PC-3 (cell line): ENCODE data around the gene TOMM34. TPM values are rescaled to one million over a fixed set of nuclear protein-coding genes. Genes with fewer than 3 reads are reported as not detected.

Experiments
- ATAC-seq: fragments of 200-7000 bp; cut with Tn5 transposase; 2 replicates; pipeline ENCODE4 v1.9.1; 2020; ENCODE audit warnings: mild to moderate bottlenecking, moderate library complexity
- BruUV-seq: library from RNA; stranded (reverse); fragments of 400-500 nt; replicated peaks from 2 replicates; lab custom pipeline; 2021; lab: Mats Ljungman, UMichigan
- CTCF ChIA-PET: fragments of 300-600 bp; sonication (Branson Sonifier 250); formaldehyde crosslinking; loops from one replicate; lab custom pipeline; 2022; ENCODE audit warnings: antibody characterized with exemption; lab: Charles Lee
- POLR2A ChIA-PET: fragments of 300-600 bp; sonication (Branson Sonifier 250); formaldehyde crosslinking; loops from one replicate; lab custom pipeline; 2022; ENCODE audit warnings: antibody characterized with exemption; ENCODE audit not compliant: unreplicated experiment; lab: Charles Lee
- DNase-seq: peaks from one replicate; pipeline ENCODE4 v3.0.0-alpha.2; 2015
- H2AFZ ChIP-seq: fragments of 300-600 bp; sonication (generic); 2 replicates; pipeline ENCODE4 v1.6.0; 2016; ENCODE audit warnings: antibody characterized with exemption, low read length
- H3F3A ChIP-seq: fragments of 300-600 bp; sonication (generic); one replicate; pipeline ENCODE4 v1.6.0; 2017; ENCODE audit warnings: antibody characterized with exemption, low read length, control low read depth, mild to moderate bottlenecking; ENCODE audit not compliant: unreplicated experiment
- H3K27ac ChIP-seq: fragments of 300-600 bp; sonication (generic); 2 replicates; pipeline ENCODE4 v1.5.1; 2016; ENCODE audit warnings: mild to moderate bottlenecking, low read length
- H3K27me3 ChIP-seq: fragments of 300-600 bp; sonication (generic); 2 replicates; pipeline ENCODE4 v1.6.1; 2016; ENCODE audit warnings: low read length, mixed read lengths
- H3K36me3 ChIP-seq: fragments of 300-600 bp; sonication (generic); 2 replicates; pipeline ENCODE4 v1.6.1; 2016; ENCODE audit warnings: low read depth, mixed run types, low read length, mixed read lengths
- H3K4me1 ChIP-seq: fragments of 300-600 bp; sonication (generic); 2 replicates; pipeline ENCODE4 v1.5.1; 2016; ENCODE audit warnings: low read length; ENCODE audit not compliant: insufficient read depth
- H3K4me2 ChIP-seq: fragments of 300-600 bp; sonication (generic); 2 replicates; pipeline ENCODE4 v1.6.0; 2016; ENCODE audit warnings: low read length
- H3K4me3 ChIP-seq: fragments of 300-600 bp; sonication (generic); 2 replicates; pipeline ENCODE4 v1.5.1; 2016; ENCODE audit warnings: mild to moderate bottlenecking, low read length, mixed read lengths
- H3K79me2 ChIP-seq: fragments of 300-600 bp; sonication (generic); 2 replicates; pipeline ENCODE4 v1.6.1; 2017; ENCODE audit warnings: low read length, mixed read lengths
- H3K9ac ChIP-seq: fragments of 300-600 bp; sonication (generic); 2 replicates; pipeline ENCODE4 v1.6.0; 2016; ENCODE audit warnings: mild to moderate bottlenecking, low read length
- H3K9me2 ChIP-seq: fragments of 300-600 bp; sonication (generic); replicated peaks from 2 replicates; pipeline ENCODE4 v1.6.1; 2016; ENCODE audit warnings: mixed run types, low read length, mixed read lengths
- H3K9me3 ChIP-seq: fragments of 300-600 bp; sonication (generic); 2 replicates; pipeline ENCODE4 v1.6.1; 2016; ENCODE audit warnings: low read length, mixed read lengths
- H4K20me1 ChIP-seq: fragments of 300-600 bp; sonication (generic); 2 replicates; pipeline ENCODE4 v1.6.1; 2016; ENCODE audit warnings: low read length, mixed read lengths
- EZH2 ChIP-seq: fragments of 300-600 bp; sonication (generic); IDR thresholded peaks from one replicate; pipeline ENCODE4 v1.6.1; 2017; ENCODE audit warnings: antibody characterized with exemption, mild to moderate bottlenecking, low read length; ENCODE audit not compliant: unreplicated experiment
- EZH2phosphoT487 ChIP-seq: fragments of 300-600 bp; sonication (generic); IDR thresholded peaks from 2 replicates; pipeline ENCODE4 v1.6.1; 2018; ENCODE audit warnings: mild to moderate bottlenecking, antibody characterized with exemption, low read length, borderline replicate concordance
- intact Hi-C: fragments of 100-400 bp; cut with micrococcal nuclease; formaldehyde crosslinking; loops from 2 replicates; pipeline ENCODE4 v1.9.0; 2023
- total RNA-seq: library from RNA; depleted of rRNA; stranded (reverse); fragments of >200 nt; gene quantifications from 2 replicates; pipeline ENCODE4 v1.2.3, GENCODE V29; 2014
- TF ChIP-seq, protein P1 (sequence below): fragments of 300-600 bp; sonication (generic); conservative IDR thresholded peaks from 2 replicates; pipeline ENCODE4 v1.5.1; 2017; ENCODE audit warnings: antibody characterized with exemption, low read depth, mild to moderate bottlenecking, low read length

TOMM34 gene
- total RNA-seq, 1 experiment from 2014 or later = 120 TPM

GRCh38 chr20:44911264-44911921, 48.8 kb downstream of the TOMM34 start:
- intact Hi-C loops = loop anchor here (1.0 to 5.0 kb wide), 3 partner anchors 47 to 381 kb away; no protein-coding TSS in a partner anchor
- Histone ChIP-seq H3K9ac (peak overlapping the region; percentile 56; the same call in 1 of the 2 replicates), H3K27me3 (no peaks in the 10 kb centered on the region), H3F3A (peaks cover 7% of the 10 kb centered on the region), H3K79me2 (peaks cover 14% of the 10 kb centered on the region; the same call in 1 of the 2 replicates), H3K9me2 (no peaks in the 10 kb centered on the region), H3K4me1 (peaks cover 6% of the 10 kb centered on the region; the same call in 1 of the 2 replicates), H2AFZ (peak overlapping the region; percentile 80), H3K36me3 (peaks cover 39% of the 10 kb centered on the region), H3K9me3 (no peaks in the 10 kb centered on the region), H4K20me1 (no peaks in the 10 kb centered on the region), H3K4me2 (peak overlapping the region; percentile 87), H3K27ac (no peak overlapping the region), H3K4me3 (peak overlapping the region; percentile 79)
- ATAC-seq = peak; percentile 72
- peak; percentile 92 for DNase-seq
- CTCF ChIA-PET = interaction anchor here (0.6 to 1.2 kb wide), 4 partner anchors 28 to 210 kb away, joined by 3 to 4 read pairs (median 3); partner anchors contain the start of gene TOMM34
- BruUV-seq = TSS peak; percentile 79
- TF ChIP-seq, protein P1, sequence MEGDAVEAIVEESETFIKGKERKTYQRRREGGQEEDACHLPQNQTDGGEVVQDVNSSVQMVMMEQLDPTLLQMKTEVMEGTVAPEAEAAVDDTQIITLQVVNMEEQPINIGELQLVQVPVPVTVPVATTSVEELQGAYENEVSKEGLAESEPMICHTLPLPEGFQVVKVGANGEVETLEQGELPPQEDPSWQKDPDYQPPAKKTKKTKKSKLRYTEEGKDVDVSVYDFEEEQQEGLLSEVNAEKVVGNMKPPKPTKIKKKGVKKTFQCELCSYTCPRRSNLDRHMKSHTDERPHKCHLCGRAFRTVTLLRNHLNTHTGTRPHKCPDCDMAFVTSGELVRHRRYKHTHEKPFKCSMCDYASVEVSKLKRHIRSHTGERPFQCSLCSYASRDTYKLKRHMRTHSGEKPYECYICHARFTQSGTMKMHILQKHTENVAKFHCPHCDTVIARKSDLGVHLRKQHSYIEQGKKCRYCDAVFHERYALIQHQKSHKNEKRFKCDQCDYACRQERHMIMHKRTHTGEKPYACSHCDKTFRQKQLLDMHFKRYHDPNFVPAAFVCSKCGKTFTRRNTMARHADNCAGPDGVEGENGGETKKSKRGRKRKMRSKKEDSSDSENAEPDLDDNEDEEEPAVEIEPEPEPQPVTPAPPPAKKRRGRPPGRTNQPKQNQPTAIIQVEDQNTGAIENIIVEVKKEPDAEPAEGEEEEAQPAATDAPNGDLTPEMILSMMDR = peak; percentile 87
- no peak for TF ChIP-seq EZH2
- POLR2A ChIA-PET = interaction anchor here (0.5 to 0.7 kb wide), 4 partner anchors 40 to 701 kb away, joined by 3 to 10 read pairs (median 4); partner anchors contain the start of gene OSER1

GRCh38 chr20:44910690-44911262, 49.4 kb downstream of the TOMM34 start:
- peak overlapping the region; percentile 79 for H3K4me3 ChIP-seq
- H3K36me3 ChIP-seq = peaks cover 43% of the 10 kb centered on the region
- no peaks in the 10 kb centered on the region for H3K9me3 ChIP-seq
- CTCF ChIA-PET = interaction anchor here (0.6 to 1.0 kb wide), 3 partner anchors 25 to 50 kb away, joined by 3 to 4 read pairs (median 3); partner anchors contain the start of genes TOMM34 and YWHAB
- H3K9me2 ChIP-seq = no peaks in the 10 kb centered on the region
- H3K4me2 ChIP-seq = peak overlapping the region; percentile 87
- intact Hi-C loops = loop anchor here (1.0 to 5.0 kb wide), 4 partner anchors 25 to 382 kb away; partner anchors contain the start of gene YWHAB
- H2AFZ ChIP-seq = peak overlapping the region; percentile 80
- no peaks in the 10 kb centered on the region for H3K27me3 ChIP-seq
- peaks cover 7% of the 10 kb centered on the region for H3F3A ChIP-seq
- peaks cover 14% of the 10 kb centered on the region; the same call in 1 of the 2 replicates for H3K79me2 ChIP-seq
- no peak for TF ChIP-seq EZH2
- TF ChIP-seq, protein P1 = no peak
- no peak for TF ChIP-seq EZH2phosphoT487
- peaks cover 6% of the 10 kb centered on the region; the same call in 1 of the 2 replicates for H3K4me1 ChIP-seq
- POLR2A ChIA-PET = no interaction called here
- DNase-seq (peak; percentile 37), ATAC-seq (peak; percentile 5)
- peak overlapping the region; percentile 56 for H3K9ac ChIP-seq
- H3K27ac ChIP-seq = no peak overlapping the region
- BruUV-seq = TSS peak; percentile 20
- H4K20me1 ChIP-seq = no peaks in the 10 kb centered on the region
